Activated CD4-positive, alpha-beta memory T cell treated with anti-CD3 and anti-CD28 coated beads, Interleukin-2, amount 10 ng/mL, durations not matched to agents 7 days and 5 days (primary cell): ENCODE results near the gene HRC. TPM values are rescaled to one million over a fixed set of nuclear protein-coding genes. Genes with fewer than 3 reads are reported as not detected.
"Not testable (repeated sequence)": the region's sequence is repeated elsewhere in the genome, so short reads cannot be mapped to it uniquely, and the experiment has no call there.

Experiments
- CTCF ChIA-PET: fragments of 350-600 bp; sonication (Branson Sonifier 250); formaldehyde crosslinking; loops from one replicate; lab custom pipeline; 2021; ENCODE audit warnings: antibody characterized with exemption, inconsistent platforms; lab: Charles Lee
- POLR2A ChIA-PET: fragments of 350-600 bp; sonication (Branson Sonifier 250); formaldehyde crosslinking; loops from one replicate; lab custom pipeline; 2021; ENCODE audit warnings: antibody characterized with exemption; lab: Charles Lee
- DNase-seq: peaks from one replicate; pipeline ENCODE4 v3.0.0-alpha.2; 2020
- H3K27ac Mint-ChIP-seq: one replicate; pipeline ENCODE4 v1.8.0; 2021; ENCODE audit warnings: mild to moderate bottlenecking, mixed read lengths
- H3K27me3 Mint-ChIP-seq: one replicate; pipeline ENCODE4 v1.8.0; 2021; ENCODE audit warnings: mixed read lengths
- H3K36me3 Mint-ChIP-seq: one replicate; pipeline ENCODE4 v1.8.0; 2021; ENCODE audit warnings: low read depth, mixed read lengths
- H3K4me1 Mint-ChIP-seq: one replicate; pipeline ENCODE4 v1.8.0; 2021; ENCODE audit warnings: mixed read lengths
- H3K4me3 Mint-ChIP-seq: one replicate; pipeline ENCODE4 v1.8.0; 2021; ENCODE audit warnings: mild to moderate bottlenecking, mixed read lengths
- H3K9me3 Mint-ChIP-seq: one replicate; pipeline ENCODE4 v1.8.0; 2021; ENCODE audit warnings: mixed read lengths
- total RNA-seq, 2 experiments: library from RNA; stranded (reverse); gene quantifications; one replicate each; pipeline ENCODE4 v1.2.3, GENCODE V29; 2021

HRC gene
- total RNA-seq, 2 experiments from 2014 or later = not detected

- H3K4me3 Mint-ChIP-seq = no peak overlapping the region
- no peaks in the 10 kb centered on the region for H3K36me3 Mint-ChIP-seq
- ChIA-PET POLR2A (no interaction called here), CTCF (interaction anchor here (0.6 kb wide), 1 partner anchor 22 kb away, joined by 5 read pairs; no protein-coding TSS in a partner anchor)
- H3K27me3 Mint-ChIP-seq = peaks cover 63% of the 10 kb centered on the region
- H3K27ac Mint-ChIP-seq = no peak overlapping the region
- DNase-seq = no peak
- peaks cover 36% of the 10 kb centered on the region for H3K4me1 Mint-ChIP-seq
- H3K9me3 Mint-ChIP-seq = no peaks in the 10 kb centered on the region
These were observed 1.9 kb downstream of the HRC start for GRCh38 chr19:49153167-49153809.

- no peak for DNase-seq
These were observed 3.1 kb downstream of the HRC start for GRCh38 chr19:49152119-49152550.

GRCh38 chr19:49151267-49152118 lies 3.7 kb downstream of the HRC start:
- Mint-ChIP-seq H3K4me3 (no peak overlapping the region), H3K36me3 (no peaks in the 10 kb centered on the region), H3K27me3 (peaks cover 67% of the 10 kb centered on the region), H3K9me3 (no peaks in the 10 kb centered on the region), H3K27ac (no peak overlapping the region), H3K4me1 (peaks cover 33% of the 10 kb centered on the region)
- CTCF ChIA-PET = interaction anchor here (0.6 to 2.2 kb wide), 4 partner anchors 24 to 158 kb away, joined by 3 to 6 read pairs (median 6); partner anchors contain the start of genes GYS1 and RUVBL2
- POLR2A ChIA-PET = no interaction called here
- peak; percentile 33 for DNase-seq

More at GRCh38 chr19:49152119-49152550, 3.1 kb downstream of the HRC start:
- Mint-ChIP-seq H3K36me3 (no peaks in the 10 kb centered on the region), H3K27ac (no peak overlapping the region), H3K4me3 (no peak overlapping the region), H3K9me3 (no peaks in the 10 kb centered on the region), H3K4me1 (peaks cover 33% of the 10 kb centered on the region), H3K27me3 (peaks cover 64% of the 10 kb centered on the region)
- ChIA-PET POLR2A (no interaction called here), CTCF (interaction anchor here (2.2 kb wide), 1 partner anchor 55 kb away, joined by 6 read pairs; no protein-coding TSS in a partner anchor)

DNA sequence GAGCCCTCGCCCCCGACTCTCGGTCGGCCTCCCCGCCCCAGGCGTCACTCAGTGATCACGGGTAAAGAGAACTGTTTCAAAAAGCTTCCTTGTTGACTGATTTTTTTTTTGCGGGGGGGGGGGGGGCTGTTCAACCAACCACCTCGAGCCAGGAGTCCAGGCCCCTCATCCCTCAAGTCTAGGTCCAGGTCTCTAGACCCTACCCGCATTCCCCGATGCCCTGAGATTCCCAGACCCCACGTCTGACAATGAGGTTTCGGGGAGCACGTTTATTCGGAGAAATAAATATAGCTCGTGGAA lies 4.3 kb downstream of the HRC start:
- no peak overlapping the region for H3K27ac Mint-ChIP-seq
- no peak overlapping the region for H3K4me3 Mint-ChIP-seq
- peaks cover 66% of the 10 kb centered on the region for H3K27me3 Mint-ChIP-seq
- no peaks in the 10 kb centered on the region for H3K36me3 Mint-ChIP-seq
- no peaks in the 10 kb centered on the region for H3K9me3 Mint-ChIP-seq
- ChIA-PET POLR2A (no interaction called here), CTCF (interaction anchor here (0.6 to 2.2 kb wide), 4 partner anchors 24 to 157 kb away, joined by 3 to 6 read pairs (median 6); partner anchors contain the start of genes GYS1 and RUVBL2)
- DNase-seq = no peak
- H3K4me1 Mint-ChIP-seq = peaks cover 33% of the 10 kb centered on the region

DNA sequence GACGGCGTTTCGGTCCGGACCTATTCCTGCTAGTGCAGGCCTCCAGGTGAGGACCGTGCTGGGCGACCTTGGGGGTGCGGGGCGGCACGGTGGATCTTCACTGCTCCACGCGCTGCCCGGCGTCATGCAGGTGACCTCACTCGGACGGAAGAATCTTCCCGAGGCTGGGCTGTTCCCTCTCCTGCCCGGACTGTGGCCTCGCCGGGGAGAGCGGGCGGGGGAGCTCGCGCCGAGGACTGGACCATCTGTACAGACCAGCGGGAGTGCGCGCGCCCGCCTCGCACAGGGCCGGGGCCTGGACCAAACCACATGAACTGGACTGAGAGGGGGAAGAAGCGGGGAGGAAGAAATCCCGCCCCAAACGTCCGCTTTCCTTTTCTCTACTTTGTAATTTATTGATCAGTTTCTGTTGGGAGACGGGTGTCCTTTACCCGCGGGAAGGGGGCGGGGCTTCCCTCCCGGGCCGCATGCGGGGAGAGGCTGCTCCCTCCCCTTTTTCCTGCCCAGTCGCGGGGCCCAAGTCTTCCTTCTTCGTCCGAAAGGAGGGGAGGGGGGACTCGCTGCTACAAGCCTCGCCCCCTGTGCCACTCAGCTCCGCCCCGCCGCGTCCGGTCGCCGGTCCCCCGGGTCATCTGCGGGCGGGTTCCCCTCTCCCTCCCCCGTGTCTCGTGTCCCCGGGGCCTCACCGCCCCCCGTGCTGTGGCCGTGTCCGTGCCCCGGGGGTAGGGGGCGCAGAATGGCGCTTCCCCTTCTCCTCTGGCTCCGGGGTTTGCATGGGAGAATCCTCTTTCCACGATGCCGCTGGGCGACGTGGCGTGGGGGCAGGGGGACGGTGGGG lies 4.9 kb downstream of the HRC start:
- CTCF ChIA-PET = interaction anchor here (0.6 to 2.2 kb wide), 4 partner anchors 23 to 157 kb away, joined by 3 to 6 read pairs (median 6); partner anchors contain the start of genes GYS1 and RUVBL2
- peak; percentile 56 for DNase-seq
- Mint-ChIP-seq H3K9me3 (no peaks in the 10 kb centered on the region), H3K36me3 (no peaks in the 10 kb centered on the region), H3K4me1 (peaks cover 38% of the 10 kb centered on the region), H3K27ac (no peak overlapping the region), H3K27me3 (peaks cover 64% of the 10 kb centered on the region), H3K4me3 (peak overlapping the region; percentile 70)
- POLR2A ChIA-PET = interaction anchor here (1.2 to 1.3 kb wide), 2 partner anchors 22 to 36 kb away, joined by 4 read pairs; partner anchors contain the start of gene LIN7B

- no peak overlapping the region for H3K27ac Mint-ChIP-seq
- H3K36me3 Mint-ChIP-seq = no peaks in the 10 kb centered on the region
- H3K4me1 Mint-ChIP-seq = peaks cover 41% of the 10 kb centered on the region
- POLR2A ChIA-PET = interaction anchor here (0.5 to 1.3 kb wide), 3 partner anchors 21 to 759 kb away, joined by 3 to 4 read pairs (median 4); partner anchors contain the start of genes KDELR1 and LIN7B
- H3K27me3 Mint-ChIP-seq = peaks cover 62% of the 10 kb centered on the region
- no peak for DNase-seq
- no peaks in the 10 kb centered on the region for H3K9me3 Mint-ChIP-seq
- peak overlapping the region; percentile 70 for H3K4me3 Mint-ChIP-seq
- CTCF ChIA-PET = interaction anchor here (1.0 to 1.2 kb wide), 2 partner anchors 35 to 156 kb away, joined by 3 to 4 read pairs; partner anchors contain the start of genes GYS1, LIN7B and RUVBL2
These were observed 5.5 kb downstream of the HRC start for GRCh38 chr19:49149652-49150105.

- ChIA-PET CTCF (interaction anchor here (1.0 to 1.2 kb wide), 2 partner anchors 35 to 156 kb away, joined by 3 to 4 read pairs; partner anchors contain the start of genes GYS1, LIN7B and RUVBL2), POLR2A (interaction anchor here (0.5 to 1.3 kb wide), 4 partner anchors 19 to 758 kb away, joined by 3 to 4 read pairs (median 4); partner anchors contain the start of genes KDELR1 and LIN7B)
- Mint-ChIP-seq H3K4me1 (peaks cover 41% of the 10 kb centered on the region), H3K4me3 (peak overlapping the region; percentile 56), H3K27ac (no peak overlapping the region), H3K36me3 (no peaks in the 10 kb centered on the region), H3K9me3 (no peaks in the 10 kb centered on the region), H3K27me3 (peaks cover 56% of the 10 kb centered on the region)
- DNase-seq = peak; percentile 86
These were observed 6.2 kb downstream of the HRC start for GRCh38 chr19:49148784-49149651.

DNA sequence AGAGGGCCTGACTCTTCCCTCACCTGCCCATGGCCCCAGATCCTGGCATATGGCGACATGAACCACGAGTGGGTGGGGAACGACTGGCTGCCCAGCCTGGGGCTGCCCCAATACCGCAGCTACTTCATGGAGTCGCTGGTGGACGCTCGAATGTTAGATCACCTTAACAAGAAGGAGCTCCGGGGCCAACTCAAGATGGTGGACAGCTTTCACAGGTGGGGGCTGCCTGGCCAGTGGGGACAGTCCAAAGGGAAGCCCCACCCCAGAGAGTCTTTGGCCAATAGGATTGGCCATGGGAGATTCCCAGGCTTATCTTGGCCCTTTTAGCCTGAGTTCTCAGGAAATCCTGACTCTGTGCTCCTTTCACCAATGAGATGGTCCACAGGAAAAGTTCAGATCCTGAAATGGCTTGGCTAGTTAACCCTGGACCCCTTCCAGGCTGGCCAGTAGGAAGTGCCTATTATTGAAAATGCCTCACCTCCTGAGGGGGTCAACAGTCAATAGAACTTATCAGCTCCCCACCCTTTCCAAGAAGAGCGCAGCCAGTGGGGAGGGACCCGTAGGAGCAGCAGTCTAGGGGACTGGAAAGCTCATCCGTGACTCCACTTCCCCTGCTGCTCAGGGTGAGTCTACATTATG lies 7.0 kb downstream of the HRC start:
- no peaks in the 10 kb centered on the region for H3K9me3 Mint-ChIP-seq
- DNase-seq = no peak
- ChIA-PET CTCF (no interaction called here), POLR2A (interaction anchor here (0.6 kb wide), 1 partner anchor 19 kb away, joined by 3 read pairs; no protein-coding TSS in a partner anchor)
- H3K36me3 Mint-ChIP-seq = no peaks in the 10 kb centered on the region
- no peak overlapping the region for H3K27ac Mint-ChIP-seq
- peaks cover 41% of the 10 kb centered on the region for H3K4me1 Mint-ChIP-seq
- H3K27me3 Mint-ChIP-seq = peaks cover 48% of the 10 kb centered on the region
- H3K4me3 Mint-ChIP-seq = peak overlapping the region; percentile 51

DNA sequence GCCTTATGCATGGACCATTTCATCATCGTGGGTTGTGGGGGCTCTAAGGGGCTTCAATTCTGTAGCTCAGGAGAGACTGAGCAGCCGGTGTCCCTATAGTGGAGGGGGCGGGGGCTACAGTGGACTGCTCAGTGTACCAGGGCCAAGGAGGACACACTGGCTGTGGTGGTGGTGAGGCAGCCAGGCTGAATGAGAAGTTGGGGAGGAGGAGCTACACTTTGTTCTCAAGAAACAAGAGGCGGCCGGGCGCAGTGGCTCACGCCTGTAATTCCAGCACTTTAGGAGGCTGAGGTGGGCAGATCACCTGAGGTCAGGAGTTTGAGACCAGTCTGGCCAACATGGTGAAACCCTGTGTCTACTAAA lies 8.8 kb downstream of the HRC start:
- H3K36me3 Mint-ChIP-seq, POLR2A ChIA-PET, H3K9me3 Mint-ChIP-seq, H3K27ac Mint-ChIP-seq, DNase-seq, H3K4me3 Mint-ChIP-seq: not testable (repeated sequence)
- CTCF ChIA-PET = interaction anchor here (0.7 to 3.7 kb wide), 7 partner anchors 19 to 153 kb away, joined by 3 to 20 read pairs (median 5); partner anchors contain the start of genes GYS1, LIN7B and RUVBL2
- peaks cover 49% of the 10 kb centered on the region for H3K27me3 Mint-ChIP-seq
- peaks cover 41% of the 10 kb centered on the region for H3K4me1 Mint-ChIP-seq

GRCh38 chr19:49145573-49146407 lies 9.4 kb downstream of the HRC start:
- Mint-ChIP-seq H3K27me3 (peaks cover 48% of the 10 kb centered on the region), H3K27ac (no peak overlapping the region)
- CTCF ChIA-PET = interaction anchor here (0.7 to 3.7 kb wide), 6 partner anchors 18 to 152 kb away, joined by 3 to 20 read pairs (median 6); partner anchors contain the start of genes GYS1, LIN7B and RUVBL2

More at GRCh38 chr19:49145573-49146407, 9.4 kb downstream of the HRC start:
- POLR2A ChIA-PET = no interaction called here
- peak overlapping the region; percentile 24 for H3K4me3 Mint-ChIP-seq
- H3K9me3 Mint-ChIP-seq = no peaks in the 10 kb centered on the region
- H3K36me3 Mint-ChIP-seq = no peaks in the 10 kb centered on the region
- peak; percentile 80 for DNase-seq
- H3K4me1 Mint-ChIP-seq = peaks cover 40% of the 10 kb centered on the region
